Measurements from ENCODE around the gene ISLR.

ISLR gene

GRCh38 chr15:74173380-74174218 lies at the start of gene ISLR:
Gene ISLR, plus strand, starts transcription at chr15:74173710. Its CDS starts 1,149 bp downstream, at chr15:74174859.
- no peak for DNase-seq (ENCODE audit: low read depth)

GRCh38 chr15:74124196-74124595 lies 49.3 kb upstream of the ISLR start:
- DNase-seq (ENCODE audit: low read depth): no peak

- DNase-seq (ENCODE audit: low read depth): peak; percentile 27
These were observed 48.8 kb upstream of the ISLR start for GRCh38 chr15:74124759-74125158.

GRCh38 chr15:74127255-74127953 lies 46.1 kb upstream of the ISLR start:
- peak; percentile 83 for DNase-seq (ENCODE audit: low read depth)

GRCh38 chr15:74127954-74128784 lies 45.3 kb upstream of the ISLR start:
- peak; percentile 39 for DNase-seq (ENCODE audit: low read depth)

- DNase-seq (ENCODE audit: low read depth): no peak
These were observed 44.5 kb upstream of the ISLR start for GRCh38 chr15:74128785-74129585.

- DNase-seq (ENCODE audit: low read depth): no peak
These were observed 43.8 kb upstream of the ISLR start for GRCh38 chr15:74129586-74130154.

- DNase-seq (ENCODE audit: low read depth): no peak
These were observed 43.2 kb upstream of the ISLR start, which contains the start of gene ISLR2 for GRCh38 chr15:74130155-74130848. Gene ISLR2, plus strand, starts transcription at chr15:74130586. Its CDS starts 2,169 bp downstream, at chr15:74132755.

- no peak for DNase-seq (ENCODE audit: low read depth)
These were observed 42.5 kb upstream of the ISLR start for GRCh38 chr15:74130849-74131627.

- no peak for DNase-seq (ENCODE audit: low read depth)
These were observed 41.7 kb upstream of the ISLR start for GRCh38 chr15:74131628-74132413.

- DNase-seq (ENCODE audit: low read depth): no peak
These were observed 40.5 kb upstream of the ISLR start for GRCh38 chr15:74132681-74133651.

GRCh38 chr15:74133694-74134386 lies 39.7 kb upstream of the ISLR start:
- DNase-seq (ENCODE audit: low read depth): no peak

GRCh38 chr15:74134387-74135027 lies 39.0 kb upstream of the ISLR start:
- DNase-seq (ENCODE audit: low read depth): no peak

- no peak for DNase-seq (ENCODE audit: low read depth)
These were observed 38.4 kb upstream of the ISLR start for GRCh38 chr15:74135041-74135565.

GRCh38 chr15:74136540-74136813 lies 37.0 kb upstream of the ISLR start:
- DNase-seq (ENCODE audit: low read depth): no peak

GRCh38 chr15:74136814-74137536 lies 36.5 kb upstream of the ISLR start:
- DNase-seq (ENCODE audit: low read depth): no peak
